ENCODE results near the gene DGKI. TPM values are rescaled to one million over a fixed set of nuclear protein-coding genes. Genes with fewer than 3 reads are reported as not detected.

DGKI gene
- total and polyA plus RNA-seq, 4 donors: 0.01 to 0.37 (median 0.31) TPM

DNA sequence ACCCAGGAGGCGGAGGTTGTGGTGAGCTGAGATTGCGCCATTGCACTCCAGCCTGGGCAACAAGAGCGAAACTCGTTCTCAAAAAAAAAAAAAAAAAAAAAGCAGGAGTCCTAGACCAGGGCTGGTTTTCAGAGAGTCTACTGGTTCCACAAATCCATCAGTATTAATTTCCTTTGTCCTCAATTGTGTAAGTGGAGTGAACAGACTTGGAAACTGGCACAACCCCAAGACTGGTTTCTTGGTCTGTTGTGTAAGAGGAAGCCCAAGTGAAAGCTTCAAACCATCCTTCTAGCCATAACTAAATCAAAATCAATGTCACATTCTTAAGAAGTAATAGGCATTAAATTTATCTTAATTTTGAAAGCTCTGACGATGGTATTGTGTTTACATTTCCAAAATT lies 213.6 kb downstream of the DGKI start:
- Histone ChIP-seq H3K4me1 (ENCODE audit: control insufficient read depth in 4 of 4, insufficient read depth in 4 of 4, low read length in 3 of 4) (no peaks in the 10 kb centered on the region), H3K27ac (ENCODE audit: low read depth in 1 of 2, low read length in 2 of 2) (no peak overlapping the region), H3K27me3 (ENCODE audit: control insufficient read depth in 4 of 4, insufficient read depth in 4 of 4, low read length in 3 of 4) (no peaks in the 10 kb centered on the region), H3K4me3 (ENCODE audit: low read depth in 1 of 3, low read length in 3 of 3) (no peak overlapping the region), H3K9ac (ENCODE audit: low read depth in 1 of 2, low read length in 2 of 2) (no peak overlapping the region), H3K36me3 (ENCODE audit: control insufficient read depth in 4 of 4, insufficient read depth in 3 of 4, low read depth in 1 of 4, low read length in 3 of 4) (no peaks in the 10 kb centered on the region), H3K9me3 (ENCODE audit: control insufficient read depth in 4 of 4, low read length in 3 of 4) (no peaks in the 10 kb centered on the region)
- DNase-seq (ENCODE audit: low spot score): no peak
- 86% methylated on average over 5 of the region's 5 CpGs for WGBS
- no peak for TF ChIP-seq NR2F2 (IDR thresholded peaks at IDR 0.05)
- TF ChIP-seq FOXA2 (IDR thresholded peaks at IDR 0.05): no peak
- no peak for TF ChIP-seq HNF4G (IDR thresholded peaks at IDR 0.05)

DNA sequence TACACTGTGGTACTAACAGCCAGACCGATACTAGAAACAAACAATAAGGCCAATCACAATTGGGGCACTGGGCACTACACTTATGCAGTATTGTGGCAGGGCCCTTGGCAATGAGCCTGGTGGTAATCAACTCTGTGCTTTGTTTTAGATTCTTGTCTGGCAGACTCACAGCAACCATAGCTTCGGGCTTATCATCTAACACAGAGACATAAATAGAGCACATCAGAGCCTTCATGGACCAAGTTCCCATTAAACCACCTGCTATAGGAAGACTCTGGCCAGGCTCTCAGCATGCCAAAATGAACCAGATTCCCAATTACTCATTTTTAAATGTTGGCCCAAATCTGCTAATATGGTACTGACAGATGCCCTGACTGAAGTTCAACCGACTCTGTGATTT lies 218.6 kb downstream of the DGKI start:
- TF ChIP-seq SP1 (IDR thresholded peaks at IDR 0.05) (no peak), FOXA1 (IDR thresholded peaks at IDR 0.05) (no peak), RXRA (IDR thresholded peaks at IDR 0.05) (no peak), FOXA2 (IDR thresholded peaks at IDR 0.05) (no peak), YY1 (IDR thresholded peaks at IDR 0.05) (no peak), HNF4G (IDR thresholded peaks at IDR 0.05) (no peak)
- TF ChIP-seq, protein P1, sequence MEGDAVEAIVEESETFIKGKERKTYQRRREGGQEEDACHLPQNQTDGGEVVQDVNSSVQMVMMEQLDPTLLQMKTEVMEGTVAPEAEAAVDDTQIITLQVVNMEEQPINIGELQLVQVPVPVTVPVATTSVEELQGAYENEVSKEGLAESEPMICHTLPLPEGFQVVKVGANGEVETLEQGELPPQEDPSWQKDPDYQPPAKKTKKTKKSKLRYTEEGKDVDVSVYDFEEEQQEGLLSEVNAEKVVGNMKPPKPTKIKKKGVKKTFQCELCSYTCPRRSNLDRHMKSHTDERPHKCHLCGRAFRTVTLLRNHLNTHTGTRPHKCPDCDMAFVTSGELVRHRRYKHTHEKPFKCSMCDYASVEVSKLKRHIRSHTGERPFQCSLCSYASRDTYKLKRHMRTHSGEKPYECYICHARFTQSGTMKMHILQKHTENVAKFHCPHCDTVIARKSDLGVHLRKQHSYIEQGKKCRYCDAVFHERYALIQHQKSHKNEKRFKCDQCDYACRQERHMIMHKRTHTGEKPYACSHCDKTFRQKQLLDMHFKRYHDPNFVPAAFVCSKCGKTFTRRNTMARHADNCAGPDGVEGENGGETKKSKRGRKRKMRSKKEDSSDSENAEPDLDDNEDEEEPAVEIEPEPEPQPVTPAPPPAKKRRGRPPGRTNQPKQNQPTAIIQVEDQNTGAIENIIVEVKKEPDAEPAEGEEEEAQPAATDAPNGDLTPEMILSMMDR (IDR thresholded peaks at IDR 0.05; ENCODE audit: low read depth, low read length, missing input control): no peak
- TF ChIP-seq, protein P2, sequence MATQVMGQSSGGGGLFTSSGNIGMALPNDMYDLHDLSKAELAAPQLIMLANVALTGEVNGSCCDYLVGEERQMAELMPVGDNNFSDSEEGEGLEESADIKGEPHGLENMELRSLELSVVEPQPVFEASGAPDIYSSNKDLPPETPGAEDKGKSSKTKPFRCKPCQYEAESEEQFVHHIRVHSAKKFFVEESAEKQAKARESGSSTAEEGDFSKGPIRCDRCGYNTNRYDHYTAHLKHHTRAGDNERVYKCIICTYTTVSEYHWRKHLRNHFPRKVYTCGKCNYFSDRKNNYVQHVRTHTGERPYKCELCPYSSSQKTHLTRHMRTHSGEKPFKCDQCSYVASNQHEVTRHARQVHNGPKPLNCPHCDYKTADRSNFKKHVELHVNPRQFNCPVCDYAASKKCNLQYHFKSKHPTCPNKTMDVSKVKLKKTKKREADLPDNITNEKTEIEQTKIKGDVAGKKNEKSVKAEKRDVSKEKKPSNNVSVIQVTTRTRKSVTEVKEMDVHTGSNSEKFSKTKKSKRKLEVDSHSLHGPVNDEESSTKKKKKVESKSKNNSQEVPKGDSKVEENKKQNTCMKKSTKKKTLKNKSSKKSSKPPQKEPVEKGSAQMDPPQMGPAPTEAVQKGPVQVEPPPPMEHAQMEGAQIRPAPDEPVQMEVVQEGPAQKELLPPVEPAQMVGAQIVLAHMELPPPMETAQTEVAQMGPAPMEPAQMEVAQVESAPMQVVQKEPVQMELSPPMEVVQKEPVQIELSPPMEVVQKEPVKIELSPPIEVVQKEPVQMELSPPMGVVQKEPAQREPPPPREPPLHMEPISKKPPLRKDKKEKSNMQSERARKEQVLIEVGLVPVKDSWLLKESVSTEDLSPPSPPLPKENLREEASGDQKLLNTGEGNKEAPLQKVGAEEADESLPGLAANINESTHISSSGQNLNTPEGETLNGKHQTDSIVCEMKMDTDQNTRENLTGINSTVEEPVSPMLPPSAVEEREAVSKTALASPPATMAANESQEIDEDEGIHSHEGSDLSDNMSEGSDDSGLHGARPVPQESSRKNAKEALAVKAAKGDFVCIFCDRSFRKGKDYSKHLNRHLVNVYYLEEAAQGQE (IDR thresholded peaks at IDR 0.05): no peak
- DNase-seq (ENCODE audit: low spot score): no peak

DNA sequence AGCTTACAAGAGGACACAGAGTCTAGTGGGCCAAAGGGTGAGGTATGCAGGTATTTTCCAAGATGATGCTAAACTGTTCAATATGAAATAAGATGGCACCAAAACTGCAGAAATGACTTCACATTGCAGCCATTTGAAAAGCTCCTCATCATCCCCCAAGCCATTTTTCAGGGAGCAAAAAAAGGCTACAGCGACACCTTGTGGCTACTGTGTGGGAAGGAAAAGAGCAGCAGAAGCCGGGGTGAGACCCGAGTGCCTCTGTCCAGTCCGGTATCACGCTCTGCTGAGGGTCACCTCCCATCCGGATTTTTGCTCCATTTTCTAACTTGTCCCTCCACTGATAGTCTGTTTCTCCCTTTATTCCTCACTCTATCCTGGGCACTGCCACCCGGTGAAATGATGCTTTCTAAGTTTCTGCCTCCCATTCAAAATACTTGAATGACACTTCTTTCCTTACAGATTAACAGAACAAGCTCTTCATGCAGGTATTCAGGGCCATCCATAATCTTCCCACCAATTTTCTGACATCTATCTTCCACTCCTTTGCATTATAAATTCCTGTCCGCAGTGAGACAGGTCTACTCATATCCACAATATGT lies 220.2 kb downstream of the DGKI start:
- no peaks in the 10 kb centered on the region for H3K36me3 ChIP-seq (ENCODE audit: control insufficient read depth in 4 of 4, insufficient read depth in 3 of 4, low read depth in 1 of 4, low read length in 3 of 4)
- H3K9me3 ChIP-seq (ENCODE audit: control insufficient read depth in 4 of 4, low read length in 3 of 4): no peaks in the 10 kb centered on the region
- peak; percentile 56 for DNase-seq (ENCODE audit: low spot score)
- H3K4me1 ChIP-seq (ENCODE audit: control insufficient read depth in 4 of 4, insufficient read depth in 4 of 4, low read length in 3 of 4): peaks cover 0 to 3% (median 0%) of the 10 kb centered on the region in 4 donors
- H3K4me3 ChIP-seq (ENCODE audit: low read depth in 1 of 3, low read length in 3 of 3): no peak overlapping the region
- TF ChIP-seq JUND (IDR thresholded peaks at IDR 0.05) (no peak), RAD21 (IDR thresholded peaks at IDR 0.05) (peak; percentile 66 to 78), FOXA1 (IDR thresholded peaks at IDR 0.05) (no peak), EGR1 (IDR thresholded peaks at IDR 0.05; ENCODE audit: low read depth in 2 of 2) (no peak), NR2F2 (IDR thresholded peaks at IDR 0.05) (no peak), GABPA (IDR thresholded peaks at IDR 0.05 in 1 of 2, conservative IDR thresholded peaks at IDR 0.05 in 1 of 2) (no peak), RXRA (IDR thresholded peaks at IDR 0.05) (no peak), TAF1 (conservative IDR thresholded peaks at IDR 0.05) (no peak), HNF4A (conservative IDR thresholded peaks at IDR 0.05) (no peak)
- TF ChIP-seq, protein P1 (IDR thresholded peaks at IDR 0.05; ENCODE audit: low read depth, low read length, missing input control): peak; percentile 64
- TF ChIP-seq, protein P3, sequence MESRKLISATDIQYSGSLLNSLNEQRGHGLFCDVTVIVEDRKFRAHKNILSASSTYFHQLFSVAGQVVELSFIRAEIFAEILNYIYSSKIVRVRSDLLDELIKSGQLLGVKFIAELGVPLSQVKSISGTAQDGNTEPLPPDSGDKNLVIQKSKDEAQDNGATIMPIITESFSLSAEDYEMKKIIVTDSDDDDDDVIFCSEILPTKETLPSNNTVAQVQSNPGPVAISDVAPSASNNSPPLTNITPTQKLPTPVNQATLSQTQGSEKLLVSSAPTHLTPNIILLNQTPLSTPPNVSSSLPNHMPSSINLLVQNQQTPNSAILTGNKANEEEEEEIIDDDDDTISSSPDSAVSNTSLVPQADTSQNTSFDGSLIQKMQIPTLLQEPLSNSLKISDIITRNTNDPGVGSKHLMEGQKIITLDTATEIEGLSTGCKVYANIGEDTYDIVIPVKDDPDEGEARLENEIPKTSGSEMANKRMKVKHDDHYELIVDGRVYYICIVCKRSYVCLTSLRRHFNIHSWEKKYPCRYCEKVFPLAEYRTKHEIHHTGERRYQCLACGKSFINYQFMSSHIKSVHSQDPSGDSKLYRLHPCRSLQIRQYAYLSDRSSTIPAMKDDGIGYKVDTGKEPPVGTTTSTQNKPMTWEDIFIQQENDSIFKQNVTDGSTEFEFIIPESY (IDR thresholded peaks at IDR 0.05): no peak
- no peak overlapping the region for H3K9ac ChIP-seq (ENCODE audit: low read depth in 1 of 2, low read length in 2 of 2)
- no peak overlapping the region for H3K27ac ChIP-seq (ENCODE audit: low read depth in 1 of 2, low read length in 2 of 2)
- WGBS: 17% methylated on average over 8 of the region's 8 CpGs
- H3K27me3 ChIP-seq (ENCODE audit: control insufficient read depth in 4 of 4, insufficient read depth in 4 of 4, low read length in 3 of 4): no peaks in the 10 kb centered on the region

More for the DNA sequence above, 218.6 kb downstream of the DGKI start:
- Histone ChIP-seq H3K27ac (ENCODE audit: low read depth in 1 of 2, low read length in 2 of 2) (no peak overlapping the region), H3K27me3 (ENCODE audit: control insufficient read depth in 4 of 4, insufficient read depth in 4 of 4, low read length in 3 of 4) (no peaks in the 10 kb centered on the region), H3K9ac (ENCODE audit: low read depth in 1 of 2, low read length in 2 of 2) (no peak overlapping the region), H3K9me3 (ENCODE audit: control insufficient read depth in 4 of 4, low read length in 3 of 4) (no peaks in the 10 kb centered on the region), H3K36me3 (ENCODE audit: control insufficient read depth in 4 of 4, insufficient read depth in 3 of 4, low read depth in 1 of 4, low read length in 3 of 4) (no peaks in the 10 kb centered on the region), H3K4me3 (ENCODE audit: low read depth in 1 of 3, low read length in 3 of 3) (no peak overlapping the region), H3K4me1 (ENCODE audit: control insufficient read depth in 4 of 4, insufficient read depth in 4 of 4, low read length in 3 of 4) (peaks cover 0 to 3% (median 0%) of the 10 kb centered on the region in 4 donors)
- 77% methylated on average over 3 of the region's 3 CpGs for WGBS
